ENCODE data around the gene B4GALNT1.
"Not testable (repeated sequence)": the region's sequence is repeated elsewhere in the genome, so short reads cannot be mapped to it uniquely, and the experiment has no call there.

DNA sequence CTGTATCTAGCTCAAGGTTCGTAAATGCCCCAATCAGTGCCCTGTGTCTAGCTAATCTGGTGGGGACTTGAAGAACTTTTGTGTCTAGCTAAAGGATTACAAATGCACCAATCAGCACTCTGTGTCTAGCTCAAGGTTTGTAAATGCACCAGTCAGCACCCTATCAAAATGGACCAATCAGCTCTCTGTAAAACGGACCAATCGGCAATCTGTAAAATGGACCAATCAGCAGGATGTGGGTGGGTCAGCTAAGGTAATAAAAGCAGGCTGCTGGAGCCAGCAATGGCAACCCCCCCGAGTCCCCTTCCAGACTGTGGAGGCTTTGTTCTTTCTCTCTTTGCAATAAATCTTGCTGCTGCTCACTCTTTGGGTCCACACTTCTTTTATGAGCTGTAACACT lies 23.4 kb upstream of the B4GALNT1 start:
- not testable (repeated sequence) for TF ChIP-seq SNAI2 (CRISPR knock-in tag; IDR thresholded peaks at IDR 0.05); RARB (CRISPR knock-in tag; IDR thresholded peaks at IDR 0.05); ZFP30 (CRISPR knock-in tag; IDR thresholded peaks at IDR 0.05); ISL1 (CRISPR knock-in tag; IDR thresholded peaks at IDR 0.05); ZNF8 (CRISPR knock-in tag; IDR thresholded peaks at IDR 0.05); BACH2 (CRISPR knock-in tag; IDR thresholded peaks at IDR 0.05; ENCODE audit: borderline replicate concordance)
- TF ChIP-seq, protein P1, sequence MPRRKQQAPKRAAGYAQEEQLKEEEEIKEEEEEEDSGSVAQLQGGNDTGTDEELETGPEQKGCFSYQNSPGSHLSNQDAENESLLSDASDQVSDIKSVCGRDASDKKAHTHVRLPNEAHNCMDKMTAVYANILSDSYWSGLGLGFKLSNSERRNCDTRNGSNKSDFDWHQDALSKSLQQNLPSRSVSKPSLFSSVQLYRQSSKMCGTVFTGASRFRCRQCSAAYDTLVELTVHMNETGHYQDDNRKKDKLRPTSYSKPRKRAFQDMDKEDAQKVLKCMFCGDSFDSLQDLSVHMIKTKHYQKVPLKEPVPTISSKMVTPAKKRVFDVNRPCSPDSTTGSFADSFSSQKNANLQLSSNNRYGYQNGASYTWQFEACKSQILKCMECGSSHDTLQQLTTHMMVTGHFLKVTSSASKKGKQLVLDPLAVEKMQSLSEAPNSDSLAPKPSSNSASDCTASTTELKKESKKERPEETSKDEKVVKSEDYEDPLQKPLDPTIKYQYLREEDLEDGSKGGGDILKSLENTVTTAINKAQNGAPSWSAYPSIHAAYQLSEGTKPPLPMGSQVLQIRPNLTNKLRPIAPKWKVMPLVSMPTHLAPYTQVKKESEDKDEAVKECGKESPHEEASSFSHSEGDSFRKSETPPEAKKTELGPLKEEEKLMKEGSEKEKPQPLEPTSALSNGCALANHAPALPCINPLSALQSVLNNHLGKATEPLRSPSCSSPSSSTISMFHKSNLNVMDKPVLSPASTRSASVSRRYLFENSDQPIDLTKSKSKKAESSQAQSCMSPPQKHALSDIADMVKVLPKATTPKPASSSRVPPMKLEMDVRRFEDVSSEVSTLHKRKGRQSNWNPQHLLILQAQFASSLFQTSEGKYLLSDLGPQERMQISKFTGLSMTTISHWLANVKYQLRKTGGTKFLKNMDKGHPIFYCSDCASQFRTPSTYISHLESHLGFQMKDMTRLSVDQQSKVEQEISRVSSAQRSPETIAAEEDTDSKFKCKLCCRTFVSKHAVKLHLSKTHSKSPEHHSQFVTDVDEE (CRISPR knock-in tag; IDR thresholded peaks at IDR 0.05), result not testable (repeated sequence)
- TF ChIP-seq, protein P2, sequence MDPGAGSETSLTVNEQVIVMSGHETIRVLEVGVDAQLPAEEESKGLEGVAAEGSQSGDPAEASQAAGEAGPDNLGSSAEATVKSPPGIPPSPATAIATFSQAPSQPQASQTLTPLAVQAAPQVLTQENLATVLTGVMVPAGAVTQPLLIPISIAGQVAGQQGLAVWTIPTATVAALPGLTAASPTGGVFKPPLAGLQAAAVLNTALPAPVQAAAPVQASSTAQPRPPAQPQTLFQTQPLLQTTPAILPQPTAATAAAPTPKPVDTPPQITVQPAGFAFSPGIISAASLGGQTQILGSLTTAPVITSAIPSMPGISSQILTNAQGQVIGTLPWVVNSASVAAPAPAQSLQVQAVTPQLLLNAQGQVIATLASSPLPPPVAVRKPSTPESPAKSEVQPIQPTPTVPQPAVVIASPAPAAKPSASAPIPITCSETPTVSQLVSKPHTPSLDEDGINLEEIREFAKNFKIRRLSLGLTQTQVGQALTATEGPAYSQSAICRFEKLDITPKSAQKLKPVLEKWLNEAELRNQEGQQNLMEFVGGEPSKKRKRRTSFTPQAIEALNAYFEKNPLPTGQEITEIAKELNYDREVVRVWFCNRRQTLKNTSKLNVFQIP (CRISPR knock-in tag; IDR thresholded peaks at IDR 0.05; ENCODE audit: borderline replicate concordance, low read depth), result not testable (repeated sequence)
- TF ChIP-seq, protein P3, sequence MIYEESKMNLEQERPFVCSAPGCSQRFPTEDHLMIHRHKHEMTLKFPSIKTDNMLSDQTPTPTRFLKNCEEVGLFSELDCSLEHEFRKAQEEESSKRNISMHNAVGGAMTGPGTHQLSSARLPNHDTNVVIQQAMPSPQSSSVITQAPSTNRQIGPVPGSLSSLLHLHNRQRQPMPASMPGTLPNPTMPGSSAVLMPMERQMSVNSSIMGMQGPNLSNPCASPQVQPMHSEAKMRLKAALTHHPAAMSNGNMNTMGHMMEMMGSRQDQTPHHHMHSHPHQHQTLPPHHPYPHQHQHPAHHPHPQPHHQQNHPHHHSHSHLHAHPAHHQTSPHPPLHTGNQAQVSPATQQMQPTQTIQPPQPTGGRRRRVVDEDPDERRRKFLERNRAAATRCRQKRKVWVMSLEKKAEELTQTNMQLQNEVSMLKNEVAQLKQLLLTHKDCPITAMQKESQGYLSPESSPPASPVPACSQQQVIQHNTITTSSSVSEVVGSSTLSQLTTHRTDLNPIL (CRISPR knock-in tag; IDR thresholded peaks at IDR 0.05; ENCODE audit: low read depth), result not testable (repeated sequence)
- TF ChIP-seq, protein P4, sequence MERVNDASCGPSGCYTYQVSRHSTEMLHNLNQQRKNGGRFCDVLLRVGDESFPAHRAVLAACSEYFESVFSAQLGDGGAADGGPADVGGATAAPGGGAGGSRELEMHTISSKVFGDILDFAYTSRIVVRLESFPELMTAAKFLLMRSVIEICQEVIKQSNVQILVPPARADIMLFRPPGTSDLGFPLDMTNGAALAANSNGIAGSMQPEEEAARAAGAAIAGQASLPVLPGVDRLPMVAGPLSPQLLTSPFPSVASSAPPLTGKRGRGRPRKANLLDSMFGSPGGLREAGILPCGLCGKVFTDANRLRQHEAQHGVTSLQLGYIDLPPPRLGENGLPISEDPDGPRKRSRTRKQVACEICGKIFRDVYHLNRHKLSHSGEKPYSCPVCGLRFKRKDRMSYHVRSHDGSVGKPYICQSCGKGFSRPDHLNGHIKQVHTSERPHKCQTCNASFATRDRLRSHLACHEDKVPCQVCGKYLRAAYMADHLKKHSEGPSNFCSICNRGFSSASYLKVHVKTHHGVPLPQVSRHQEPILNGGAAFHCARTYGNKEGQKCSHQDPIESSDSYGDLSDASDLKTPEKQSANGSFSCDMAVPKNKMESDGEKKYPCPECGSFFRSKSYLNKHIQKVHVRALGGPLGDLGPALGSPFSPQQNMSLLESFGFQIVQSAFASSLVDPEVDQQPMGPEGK (CRISPR knock-in tag; IDR thresholded peaks at IDR 0.05; ENCODE audit: borderline replicate concordance), result not testable (repeated sequence)
